ENCODE data around the gene CD14.
"Not testable (repeated sequence)": the region's sequence is repeated elsewhere in the genome, so short reads cannot be mapped to it uniquely, and the experiment has no call there.

Gene CD14

DNA sequence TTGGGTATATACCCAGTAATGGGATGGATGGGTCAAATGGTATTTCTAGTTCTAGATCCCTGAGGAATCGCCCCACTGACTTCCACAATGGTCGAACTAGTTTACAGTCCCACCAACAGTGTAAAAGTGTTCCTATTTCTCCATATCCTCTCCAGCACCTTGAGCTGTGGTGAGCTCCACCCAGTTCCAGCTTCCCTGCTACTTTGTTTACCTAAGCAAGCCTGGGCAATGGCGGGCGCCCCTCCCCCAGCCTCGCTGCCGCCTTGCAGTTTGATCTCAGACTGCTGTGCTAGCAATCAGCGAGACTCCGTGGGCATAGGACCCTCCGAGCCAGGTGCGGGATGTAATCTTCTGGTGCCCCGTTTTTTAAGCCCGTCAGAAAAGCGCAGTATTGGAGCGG, 39.9 kb downstream of the CD14 start:
- DNase-seq: not testable (repeated sequence)

DNA sequence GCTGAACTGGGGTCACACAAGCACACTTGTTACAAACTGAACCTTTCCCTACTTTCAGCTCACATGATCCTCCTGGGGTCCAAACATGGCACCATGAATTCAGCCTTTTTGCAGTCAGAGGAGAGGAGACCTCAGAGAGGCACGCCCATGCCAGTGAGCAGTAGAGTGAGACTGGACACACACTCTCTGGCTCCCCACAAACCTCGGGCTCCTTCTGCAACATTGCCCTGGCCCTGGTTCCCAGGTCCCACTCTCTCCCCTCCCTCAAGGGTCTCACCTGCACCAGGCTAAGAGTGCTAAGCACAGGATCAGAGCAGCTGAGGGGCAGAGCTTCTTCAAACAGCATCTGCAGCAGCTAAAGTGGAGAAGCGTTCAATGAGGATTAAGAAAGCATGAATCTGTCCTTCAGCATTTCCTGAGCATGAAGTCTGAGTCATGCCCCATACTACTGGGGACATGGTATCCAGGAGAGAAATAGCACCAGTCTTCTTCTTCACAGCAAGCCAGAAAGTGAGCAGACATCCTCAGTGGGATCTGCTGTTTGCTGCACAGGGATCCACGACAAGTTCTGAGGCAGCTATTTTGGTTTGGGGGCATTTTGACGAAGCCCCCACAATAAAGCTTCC, 41.1 kb downstream of the CD14 start:
- no peak for DNase-seq

DNA sequence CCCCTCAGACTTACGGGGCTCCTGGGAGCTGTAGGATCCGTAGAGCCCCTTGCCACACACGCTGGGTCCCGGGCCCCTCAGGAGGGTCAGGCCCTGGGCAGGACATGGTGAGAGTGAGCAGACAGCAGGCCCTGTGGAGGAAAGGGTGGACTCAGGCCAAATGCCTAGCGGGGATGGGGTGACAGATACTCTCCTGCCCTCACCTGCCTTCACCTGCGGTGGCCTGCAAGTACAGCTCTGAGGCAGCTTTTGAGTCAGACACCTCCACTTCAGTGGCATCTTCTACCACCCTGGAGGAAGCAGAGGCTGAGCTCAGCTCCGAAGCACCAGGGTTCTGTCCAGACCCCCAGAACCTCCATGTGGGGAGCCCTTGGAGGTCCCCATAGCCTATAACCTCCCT, 42.1 kb downstream of the CD14 start:
- DNase-seq: no peak

DNA sequence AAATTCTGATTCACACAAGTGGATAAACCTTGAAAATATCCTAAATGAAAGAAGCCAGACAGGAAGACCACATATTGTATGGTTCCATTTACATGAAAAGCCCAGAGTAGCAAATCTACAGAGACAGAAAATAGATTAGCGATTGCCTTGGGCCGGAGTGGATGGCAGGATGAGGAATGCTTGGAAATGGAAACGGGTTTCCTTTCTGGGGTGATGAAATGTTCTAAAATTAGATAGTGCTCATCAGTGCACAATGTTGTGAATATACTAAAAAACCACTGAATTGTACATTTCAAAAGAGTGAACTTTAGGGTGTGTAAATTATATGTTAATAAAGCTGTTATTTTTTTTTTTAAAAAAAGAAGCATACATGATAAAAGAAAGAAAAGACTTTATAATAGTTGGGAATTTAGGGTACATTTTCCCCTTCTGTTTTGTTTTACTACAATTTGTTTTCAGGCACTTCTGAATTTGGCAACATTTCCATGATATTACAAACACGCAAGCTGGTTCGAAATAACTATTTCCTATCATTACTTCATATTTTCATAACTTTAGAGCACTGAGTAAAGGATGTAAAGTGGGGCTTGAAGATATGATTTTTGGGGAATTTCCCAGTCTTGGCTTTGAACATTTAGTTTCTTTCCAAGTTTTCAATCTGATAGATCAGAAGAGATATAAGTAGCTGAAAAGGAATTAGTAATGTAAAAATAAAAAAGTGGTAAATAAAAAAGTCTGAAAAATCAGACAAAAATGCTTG, 44.5 kb downstream of the CD14 start:
- DNase-seq: no peak

DNA sequence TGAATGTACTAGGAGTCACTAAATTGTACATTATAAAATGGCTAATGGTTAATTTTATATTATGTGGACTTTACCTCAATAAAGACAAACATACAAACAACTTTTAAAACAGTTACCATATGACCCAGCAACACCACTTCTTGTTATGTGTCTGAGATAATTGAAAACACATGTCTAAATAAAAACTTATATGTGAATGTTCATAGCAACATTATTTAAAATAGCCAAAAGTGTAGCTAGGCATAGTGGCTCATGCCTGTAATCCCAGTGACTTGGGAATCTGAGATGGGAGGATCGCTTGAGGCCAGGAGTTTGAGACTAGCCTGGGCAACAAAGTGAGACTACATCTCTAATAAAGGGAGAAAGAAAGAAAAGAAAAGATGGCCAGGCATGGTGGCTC, 45.5 kb downstream of the CD14 start:
- no peak for DNase-seq
